NB4 (cell line): ENCODE results near the gene EIPR1.

Source experiments
- DNase-seq: peaks from one replicate; pipeline ENCODE4 v3.0.0; 2010; ENCODE audit warnings: low read depth
- H3K4me3 ChIP-seq: one replicate; pipeline ENCODE4 v1.5.1; 2011; ENCODE audit warnings: mild to moderate bottlenecking, low read depth, low read length, moderate library complexity
- MYC ChIP-seq: IDR thresholded peaks from 2 replicates; pipeline ENCODE4 v1.6.1; 2011; ENCODE audit warnings: low read depth, low read length
- POLR2A ChIP-seq: IDR thresholded peaks from 2 replicates; pipeline ENCODE4 v1.6.1; 2011; ENCODE audit warnings: mild to moderate bottlenecking; ENCODE audit not compliant: insufficient read length; ENCODE audit errors: extremely low read depth
- TF ChIP-seq, protein P1 (sequence below): IDR thresholded peaks from 2 replicates; pipeline ENCODE4 v1.6.1; 2011; ENCODE audit warnings: low read depth, low read length
- TF ChIP-seq, protein P2 (sequence below): IDR thresholded peaks from one replicate; pipeline ENCODE4 v1.5.1; 2012; ENCODE audit warnings: low read depth, low read length

The EIPR1 gene

GRCh38 chr2:3414133-3414860 lies 36.7 kb upstream of the EIPR1 start:
- no peak overlapping the region for H3K4me3 ChIP-seq
- TF ChIP-seq, protein P1, sequence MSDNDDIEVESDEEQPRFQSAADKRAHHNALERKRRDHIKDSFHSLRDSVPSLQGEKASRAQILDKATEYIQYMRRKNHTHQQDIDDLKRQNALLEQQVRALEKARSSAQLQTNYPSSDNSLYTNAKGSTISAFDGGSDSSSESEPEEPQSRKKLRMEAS = no peak
- TF ChIP-seq MYC (no peak), POLR2A (no peak)
- TF ChIP-seq, protein P2, sequence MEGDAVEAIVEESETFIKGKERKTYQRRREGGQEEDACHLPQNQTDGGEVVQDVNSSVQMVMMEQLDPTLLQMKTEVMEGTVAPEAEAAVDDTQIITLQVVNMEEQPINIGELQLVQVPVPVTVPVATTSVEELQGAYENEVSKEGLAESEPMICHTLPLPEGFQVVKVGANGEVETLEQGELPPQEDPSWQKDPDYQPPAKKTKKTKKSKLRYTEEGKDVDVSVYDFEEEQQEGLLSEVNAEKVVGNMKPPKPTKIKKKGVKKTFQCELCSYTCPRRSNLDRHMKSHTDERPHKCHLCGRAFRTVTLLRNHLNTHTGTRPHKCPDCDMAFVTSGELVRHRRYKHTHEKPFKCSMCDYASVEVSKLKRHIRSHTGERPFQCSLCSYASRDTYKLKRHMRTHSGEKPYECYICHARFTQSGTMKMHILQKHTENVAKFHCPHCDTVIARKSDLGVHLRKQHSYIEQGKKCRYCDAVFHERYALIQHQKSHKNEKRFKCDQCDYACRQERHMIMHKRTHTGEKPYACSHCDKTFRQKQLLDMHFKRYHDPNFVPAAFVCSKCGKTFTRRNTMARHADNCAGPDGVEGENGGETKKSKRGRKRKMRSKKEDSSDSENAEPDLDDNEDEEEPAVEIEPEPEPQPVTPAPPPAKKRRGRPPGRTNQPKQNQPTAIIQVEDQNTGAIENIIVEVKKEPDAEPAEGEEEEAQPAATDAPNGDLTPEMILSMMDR = no peak
- no peak for DNase-seq

DNA sequence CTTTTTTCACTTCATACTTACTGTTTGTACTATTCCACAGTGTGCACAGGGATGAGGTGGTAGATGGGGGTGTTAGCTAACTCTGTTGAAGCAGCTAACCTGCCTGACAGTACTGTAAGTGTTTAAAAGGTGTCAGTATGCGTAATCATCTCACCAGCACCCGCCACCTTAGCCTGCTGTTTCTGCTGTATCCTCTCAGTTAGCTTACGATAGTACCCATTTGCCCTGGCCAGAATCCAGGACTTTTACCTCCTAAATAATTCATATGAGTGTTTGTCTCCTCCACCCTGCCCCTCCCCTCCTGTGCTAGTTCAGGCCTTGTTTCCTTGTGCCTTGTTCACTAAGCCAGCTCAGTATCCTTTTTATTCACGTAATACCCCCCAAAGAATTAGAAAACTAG lies 36.1 kb upstream of the EIPR1 start:
- TF ChIP-seq MYC = no peak
- TF ChIP-seq, protein P1 = no peak
- TF ChIP-seq, protein P2 = no peak
- TF ChIP-seq POLR2A = no peak
- no peak for DNase-seq
- H3K4me3 ChIP-seq = no peak overlapping the region

- DNase-seq = no peak
- H3K4me3 ChIP-seq = no peak overlapping the region
- TF ChIP-seq, protein P1 = no peak
- TF ChIP-seq POLR2A (no peak), MYC (no peak)
- TF ChIP-seq, protein P2 = no peak
Measured at GRCh38 chr2:3411103-3411502, 33.5 kb upstream of the EIPR1 start.

DNA sequence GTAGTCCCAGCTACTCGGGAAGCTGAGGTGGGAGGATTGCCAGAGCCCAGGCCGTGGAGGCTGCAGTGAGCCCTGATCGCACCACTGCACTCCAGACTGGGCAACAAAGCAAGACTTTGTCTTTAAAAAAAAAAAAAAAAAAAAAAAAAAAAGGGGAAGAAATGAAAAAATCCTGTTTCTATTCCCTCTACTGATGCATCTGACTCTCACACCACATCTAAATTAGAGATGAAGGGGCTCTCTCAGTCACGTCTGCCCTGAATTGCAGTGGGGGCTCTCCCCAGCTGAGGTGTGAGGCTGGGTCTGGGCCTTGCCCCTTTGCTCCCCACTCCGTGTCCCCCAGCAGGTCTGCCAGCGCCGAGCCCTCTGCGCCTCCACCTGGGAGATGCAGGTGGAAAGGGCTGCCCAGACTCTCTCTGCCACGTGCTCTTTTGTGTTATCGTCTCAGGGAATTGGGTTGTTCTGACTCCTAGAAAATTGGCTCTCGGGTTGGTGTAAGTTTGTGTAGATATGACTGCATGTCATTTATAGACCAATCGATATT lies 32.1 kb upstream of the EIPR1 start:
- no peak overlapping the region for H3K4me3 ChIP-seq
- TF ChIP-seq, protein P2 = no peak
- TF ChIP-seq POLR2A (no peak), MYC (no peak)
- TF ChIP-seq, protein P1 = no peak
- DNase-seq = no peak

- TF ChIP-seq, protein P2 = no peak
- TF ChIP-seq MYC (no peak), POLR2A (no peak)
- TF ChIP-seq, protein P1 = no peak
- no peak for DNase-seq
- no peak overlapping the region for H3K4me3 ChIP-seq
Measured at GRCh38 chr2:3408781-3409180, 31.2 kb upstream of the EIPR1 start.
